Effector CD8-positive, alpha-beta T cell (primary cell): ENCODE measurements around the gene SPRY1.
A peak's percentile ranks its signal among the peaks of the same experiment; 100 is the strongest.

ENCODE experiments used
- DNase-seq: peaks from one replicate; lab custom pipeline; 2025; lab: John Stamatoyannopoulos, UW

Gene SPRY1

DNA sequence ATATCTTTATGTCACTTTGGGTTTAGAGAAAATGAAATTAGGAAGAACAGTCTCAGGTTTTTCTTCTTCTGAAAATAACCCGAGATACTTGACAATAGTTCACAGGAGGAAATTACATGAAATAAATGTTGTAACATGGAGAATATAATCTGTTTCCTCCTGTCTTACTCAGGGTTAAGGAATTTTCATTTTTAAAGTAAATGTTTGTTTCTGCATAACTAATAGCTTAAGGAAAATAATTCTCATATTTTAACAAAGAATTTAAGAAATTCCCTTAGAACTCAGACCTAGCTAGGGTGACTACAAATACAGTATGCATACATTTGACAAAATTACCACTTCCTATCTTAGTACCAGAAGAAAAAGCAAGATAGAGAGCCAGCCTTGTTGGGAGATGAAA, 17.2 kb upstream of the SPRY1 start:
- DNase-seq: no peak

DNA sequence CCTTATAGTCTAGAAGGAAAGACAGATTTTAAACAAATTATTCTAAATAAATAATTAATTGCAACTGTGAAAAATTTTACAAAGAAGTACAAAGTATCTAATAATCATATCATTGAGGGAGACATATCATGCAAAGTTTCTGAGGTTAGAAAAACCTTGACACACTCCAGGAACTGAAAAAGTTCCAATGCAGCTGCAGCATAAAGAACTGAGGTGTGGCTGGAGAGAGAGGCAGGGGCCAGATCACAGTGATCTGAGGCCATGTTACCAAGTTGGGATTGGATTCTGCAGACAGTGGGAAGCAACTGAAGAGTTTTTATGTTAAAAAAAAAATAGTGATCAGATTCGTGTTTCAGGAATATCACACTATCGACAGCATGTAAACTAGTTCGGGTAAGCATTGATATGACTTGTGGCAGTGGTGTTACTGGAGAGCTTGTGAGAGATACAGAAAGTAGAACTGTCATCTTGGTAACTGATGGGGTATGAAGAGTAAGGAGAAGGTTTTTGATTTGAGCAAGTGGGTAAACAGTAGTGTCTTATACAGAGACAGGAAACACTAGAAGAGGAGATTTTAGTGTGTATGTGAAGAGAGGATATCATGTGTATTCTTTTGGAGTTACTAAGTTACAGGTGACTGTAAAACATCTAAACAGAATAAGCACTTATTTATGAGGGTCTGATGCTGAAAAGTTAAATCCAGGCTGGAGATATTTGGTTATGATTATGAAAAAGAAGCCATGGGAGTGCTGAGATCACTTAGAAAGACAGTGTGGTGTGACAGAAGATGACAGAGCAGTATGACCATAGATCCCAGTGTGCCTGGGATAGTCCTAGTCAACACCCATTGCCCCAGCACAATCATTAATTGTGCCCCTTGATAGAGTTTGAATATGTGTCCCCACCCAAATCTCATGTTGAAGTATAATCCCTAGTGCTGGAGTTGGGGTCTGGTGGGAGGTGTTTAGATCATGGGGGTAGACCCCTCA, 15.6 kb upstream of the SPRY1 start:
- no peak for DNase-seq

DNA sequence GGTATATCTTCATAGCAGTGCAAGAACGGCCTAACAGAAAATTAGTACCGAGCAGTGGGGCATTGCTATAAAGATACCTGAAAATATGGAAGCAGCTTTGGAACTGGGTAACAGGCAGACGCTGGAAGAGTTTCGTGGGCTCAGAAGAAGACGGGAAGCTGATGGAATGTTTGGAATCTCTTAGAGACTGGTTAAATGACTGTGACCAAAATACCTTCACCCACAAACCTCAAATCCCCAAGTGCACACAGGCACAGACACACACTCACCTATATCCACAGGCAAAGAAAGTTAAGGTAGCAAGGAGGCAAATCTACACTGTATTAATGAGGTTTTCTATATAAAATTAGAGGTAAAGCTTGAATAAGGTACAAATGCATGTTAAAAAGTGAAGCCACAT, 14.6 kb upstream of the SPRY1 start:
- no peak for DNase-seq

DNA sequence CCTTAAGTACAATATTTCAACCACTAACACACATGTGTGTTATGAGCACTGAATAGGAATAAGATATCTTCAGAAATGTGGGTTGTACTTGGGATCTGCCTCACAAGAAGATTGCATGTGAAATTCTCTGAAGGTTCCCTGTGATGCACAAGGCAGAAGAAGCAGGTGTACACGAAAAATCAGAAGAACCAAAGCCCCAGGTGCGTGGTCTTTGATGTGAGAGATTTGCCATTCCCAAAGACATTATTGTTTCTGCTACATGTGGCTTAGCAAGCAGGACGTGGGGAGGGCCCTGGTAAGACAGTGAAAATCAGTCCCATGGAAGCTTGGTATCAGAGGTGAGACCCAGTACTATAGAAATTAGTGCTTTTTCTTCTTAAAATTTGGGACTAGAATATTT, 13.0 kb upstream of the SPRY1 start:
- no peak for DNase-seq

DNA sequence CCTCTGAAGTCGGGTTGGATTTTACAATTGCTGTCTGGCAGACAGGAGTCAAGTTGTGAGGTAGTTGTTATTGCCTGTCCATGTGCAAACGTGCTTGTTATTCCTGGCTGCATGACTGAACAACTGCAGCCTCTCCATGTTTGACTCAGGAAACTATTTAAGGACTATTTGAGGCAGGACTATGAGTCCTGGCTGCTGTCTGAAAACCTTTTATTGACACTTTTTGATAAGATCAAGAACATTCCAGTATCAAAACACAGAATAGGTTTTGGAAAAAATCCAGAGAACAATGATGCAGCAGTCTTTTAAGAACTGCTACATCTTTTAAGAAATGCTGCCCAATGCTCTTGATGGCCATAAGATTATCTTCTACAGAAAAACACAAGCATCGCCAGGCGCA, 10.0 kb upstream of the SPRY1 start:
- no peak for DNase-seq

DNA sequence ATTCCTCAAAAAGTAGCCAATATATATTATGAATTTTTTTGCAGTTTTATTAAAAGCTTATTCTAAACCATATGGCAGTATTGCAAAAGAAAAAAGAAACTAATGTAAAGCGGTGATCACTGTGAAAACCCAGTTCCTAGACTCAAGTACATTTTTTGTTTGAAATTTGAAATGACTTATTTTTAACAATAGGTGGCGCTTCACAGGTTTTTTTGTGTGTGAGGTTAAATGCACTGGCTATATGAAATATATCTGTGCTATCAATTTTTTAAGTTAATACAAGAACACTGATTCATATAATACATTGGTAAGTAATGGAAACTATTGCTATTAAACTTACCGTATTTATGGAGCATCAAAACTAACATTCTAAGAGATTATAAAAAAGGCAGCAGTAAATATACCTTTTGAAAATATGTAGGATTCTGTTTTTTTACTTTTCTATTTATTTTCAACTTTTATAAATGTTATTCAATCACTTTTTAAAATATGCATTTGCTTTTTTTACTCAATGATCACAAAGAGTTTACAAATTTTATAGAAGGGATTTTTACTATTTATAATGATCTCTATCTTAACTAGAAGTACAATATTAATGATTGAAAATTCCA, 5.6 kb upstream of the SPRY1 start:
- no peak for DNase-seq

DNA sequence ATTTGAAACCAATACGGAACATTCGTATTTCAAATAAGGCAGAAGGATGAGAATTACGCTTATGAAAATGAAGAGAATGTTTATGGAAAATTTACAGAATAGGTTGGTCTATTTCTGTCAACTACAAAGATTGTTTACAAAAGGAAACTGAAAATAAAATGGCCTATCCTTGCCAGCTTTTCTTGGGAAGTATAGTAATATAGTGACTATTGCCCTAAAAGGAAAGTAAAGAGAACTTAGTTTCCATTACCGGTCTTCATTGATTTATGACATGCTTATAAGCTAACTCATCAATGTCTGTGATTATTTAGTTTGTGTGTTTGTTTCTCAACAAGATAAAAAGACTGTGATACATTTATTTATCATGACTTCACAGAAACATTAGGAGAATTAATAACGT, 2.9 kb upstream of the SPRY1 start:
- no peak for DNase-seq

DNA sequence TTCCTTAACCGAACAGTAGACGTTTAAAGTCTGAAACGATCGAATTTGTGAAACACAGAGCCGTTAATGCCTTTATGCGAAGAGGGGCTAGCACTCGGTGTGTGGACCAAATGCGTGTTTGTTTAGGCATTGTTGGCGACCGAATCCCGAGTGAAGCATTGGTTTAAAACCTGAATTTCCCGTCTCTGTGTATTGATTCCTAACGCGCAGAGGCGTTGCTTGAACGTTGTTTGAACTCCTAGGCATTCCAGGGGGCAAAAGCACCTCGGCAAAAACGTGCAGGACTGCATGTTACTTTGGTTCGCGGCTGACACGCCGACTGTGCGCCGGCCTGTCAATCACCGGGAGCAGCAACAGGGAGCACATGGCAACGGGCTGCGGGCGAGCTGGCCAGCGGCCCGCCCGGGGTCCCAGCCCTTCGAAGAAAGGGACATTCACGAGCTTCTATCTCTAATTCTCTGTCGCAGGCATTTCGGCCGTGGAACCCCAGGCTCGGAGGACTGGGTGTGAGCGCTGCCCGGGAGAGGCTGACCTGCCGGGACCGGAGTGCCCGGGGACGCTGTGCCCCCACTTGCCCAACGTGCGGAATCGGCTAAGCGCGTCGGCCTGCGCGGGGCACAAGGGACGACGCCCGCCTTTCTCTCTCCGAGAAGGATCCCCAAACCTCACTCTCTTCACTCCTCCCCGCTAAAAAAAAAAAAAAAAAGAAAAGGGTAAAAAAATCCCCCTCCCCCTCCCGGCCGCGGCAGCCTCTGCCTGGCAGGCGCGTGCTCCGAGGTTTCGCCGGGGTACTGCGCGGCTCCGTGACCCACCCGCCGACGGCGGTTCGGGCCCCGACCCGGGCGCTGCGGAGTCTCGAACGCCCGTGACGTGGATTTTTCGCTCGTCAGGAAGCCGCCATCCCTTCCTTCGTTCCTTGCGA, 810 bp downstream of the SPRY1 start:
- peak; percentile 32 for DNase-seq

DNA sequence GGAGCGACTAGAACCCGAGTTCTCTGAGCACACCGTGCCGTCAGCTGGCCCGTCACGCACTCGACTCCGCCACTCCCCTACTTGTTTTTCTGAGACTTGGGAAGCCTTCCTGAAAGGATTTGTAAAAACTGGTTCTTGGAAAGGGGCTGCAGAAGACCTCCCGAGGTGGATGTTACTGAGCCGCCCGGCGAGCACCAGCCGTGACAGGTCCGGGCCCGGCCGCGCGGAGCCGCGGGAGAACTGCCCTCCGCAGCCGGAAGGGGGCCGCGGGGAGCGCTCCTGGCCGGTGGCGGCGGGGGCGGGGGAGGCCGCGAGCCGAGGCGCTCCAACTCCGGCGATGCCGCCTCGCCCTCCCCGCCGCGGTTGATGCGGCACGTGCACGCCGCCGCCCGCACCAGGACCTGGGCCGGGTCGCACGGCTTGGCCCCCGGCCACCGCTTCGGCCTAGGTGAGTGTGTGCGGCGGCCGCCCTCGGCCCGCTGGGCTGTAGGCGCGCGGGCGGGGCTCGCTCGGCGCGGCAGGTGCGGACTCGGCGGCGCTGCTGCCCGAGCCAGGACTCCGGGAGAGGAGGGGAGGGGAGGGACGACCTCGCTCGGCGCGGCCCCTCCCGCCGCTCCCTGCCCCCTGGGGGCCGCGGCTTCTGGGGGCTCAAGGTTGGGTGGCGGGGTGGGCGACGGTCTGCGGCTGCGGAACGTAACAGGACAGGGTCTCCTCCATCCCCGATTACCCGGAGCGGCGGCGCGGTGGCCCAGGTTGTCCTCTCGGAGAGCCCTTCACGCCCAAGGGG, 1.7 kb downstream of the SPRY1 start:
- DNase-seq: peak; percentile 35

DNA sequence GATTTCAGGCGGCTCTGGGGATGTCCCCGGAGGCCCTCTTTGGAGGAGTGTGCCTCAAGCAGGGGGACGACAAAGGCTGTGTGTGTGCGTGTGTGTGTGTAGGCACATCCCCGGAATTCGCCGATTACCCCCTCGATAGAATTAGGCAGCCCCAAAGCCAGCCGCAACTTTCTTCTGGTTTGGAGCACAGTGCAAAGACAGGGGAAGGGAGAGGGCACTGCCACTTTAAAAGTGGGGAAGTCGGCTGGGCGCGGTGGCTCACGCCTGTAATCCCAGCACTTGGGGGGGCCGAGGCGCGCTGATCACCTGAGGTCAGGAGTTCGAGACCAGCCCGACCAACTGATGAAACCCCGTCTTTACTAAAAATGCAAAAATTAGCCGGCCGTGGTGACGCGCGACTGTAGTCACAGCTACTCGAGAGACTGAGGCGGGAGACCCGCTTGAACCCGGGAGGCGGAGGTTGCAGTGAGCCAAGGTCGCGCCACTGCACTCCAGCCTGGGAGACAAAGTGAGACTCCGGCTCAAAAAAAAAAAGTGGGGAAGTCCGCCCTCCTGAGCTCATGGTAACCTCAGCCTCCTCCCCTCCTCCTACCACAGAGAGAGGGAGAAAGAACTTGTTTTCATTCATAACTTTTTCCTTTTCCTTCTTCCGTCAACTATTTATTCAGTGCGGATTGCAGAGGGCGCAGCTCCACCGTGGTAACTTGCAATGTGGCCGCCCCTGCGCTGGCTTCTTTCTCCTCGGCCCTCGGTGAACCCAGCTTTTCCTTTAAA, 2.4 kb downstream of the SPRY1 start:
- peak; percentile 42 for DNase-seq

DNA sequence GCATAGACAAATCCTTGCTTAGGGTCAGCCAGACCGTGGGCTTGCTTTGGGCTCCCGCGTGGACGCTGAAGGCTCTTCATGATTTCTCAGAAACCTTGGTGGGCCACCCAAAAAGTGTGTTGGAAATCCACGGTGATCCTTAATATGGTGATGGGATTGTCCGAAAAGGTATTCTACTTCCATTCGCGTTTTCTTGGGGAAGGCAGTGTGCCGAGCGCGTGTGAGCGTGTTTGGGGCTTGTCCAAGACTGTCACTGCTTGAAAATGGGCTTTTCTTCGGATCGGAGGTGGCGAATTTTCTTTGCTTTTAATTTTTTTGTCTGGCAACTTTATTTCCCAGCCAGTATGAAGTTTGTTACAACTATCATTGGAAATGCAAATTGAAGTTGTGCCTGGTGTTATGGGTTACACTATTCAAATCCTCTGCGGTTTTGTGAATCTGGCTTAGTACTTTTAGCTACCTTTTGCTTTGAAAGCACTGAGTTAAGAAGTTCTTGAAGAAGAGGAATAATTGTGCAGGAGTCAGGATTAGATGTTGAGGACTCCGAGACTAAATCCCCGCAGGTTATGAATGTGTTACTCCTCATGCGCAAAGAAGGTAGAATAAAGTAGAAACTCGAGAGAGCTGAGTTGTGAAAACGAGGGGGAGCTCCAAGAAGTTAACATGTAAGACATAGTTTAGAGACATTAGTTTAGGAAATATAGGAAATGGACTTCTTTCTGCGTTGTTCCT, 3.2 kb downstream of the SPRY1 start:
- DNase-seq: no peak

DNA sequence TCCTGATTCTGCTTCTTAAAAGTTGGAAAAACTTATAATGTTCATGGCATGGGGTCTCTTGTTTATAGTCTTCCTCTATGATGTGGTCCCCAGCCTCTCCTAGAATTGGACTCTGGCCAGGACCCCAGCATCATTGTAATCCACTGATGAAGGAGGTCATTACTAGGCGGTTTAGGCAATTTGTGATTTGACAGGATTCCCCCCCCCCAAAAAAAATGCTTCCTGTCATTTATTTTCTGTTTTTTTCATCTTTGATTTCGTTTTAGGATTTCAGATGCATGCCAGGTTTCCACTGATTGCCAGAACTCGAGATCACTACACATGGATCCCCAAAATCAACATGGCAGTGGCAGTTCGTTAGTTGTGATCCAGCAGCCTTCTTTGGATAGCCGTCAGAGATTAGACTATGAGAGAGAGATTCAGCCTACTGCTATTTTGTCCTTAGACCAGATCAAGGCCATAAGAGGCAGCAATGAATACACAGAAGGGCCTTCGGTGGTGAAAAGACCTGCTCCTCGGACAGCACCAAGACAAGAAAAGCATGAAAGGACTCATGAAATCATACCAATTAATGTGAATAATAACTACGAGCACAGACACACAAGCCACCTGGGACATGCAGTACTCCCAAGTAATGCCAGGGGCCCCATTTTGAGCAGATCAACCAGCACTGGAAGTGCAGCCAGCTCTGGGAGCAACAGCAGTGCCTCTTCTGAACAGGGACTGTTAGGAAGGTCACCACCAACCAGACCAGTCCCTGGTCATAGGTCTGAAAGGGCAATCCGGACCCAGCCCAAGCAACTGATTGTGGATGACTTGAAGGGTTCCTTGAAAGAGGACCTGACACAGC, 4.9 kb downstream of the SPRY1 start:
- DNase-seq: no peak

DNA sequence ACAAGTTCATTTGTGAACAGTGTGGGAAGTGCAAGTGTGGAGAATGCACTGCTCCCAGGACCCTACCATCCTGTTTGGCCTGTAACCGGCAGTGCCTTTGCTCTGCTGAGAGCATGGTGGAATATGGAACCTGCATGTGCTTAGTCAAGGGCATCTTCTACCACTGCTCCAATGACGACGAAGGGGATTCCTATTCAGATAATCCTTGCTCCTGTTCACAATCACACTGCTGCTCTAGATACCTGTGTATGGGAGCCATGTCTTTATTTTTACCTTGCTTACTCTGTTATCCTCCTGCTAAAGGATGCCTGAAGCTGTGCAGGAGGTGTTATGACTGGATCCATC, 5.5 kb downstream of the SPRY1 start:
- no peak for DNase-seq

DNA sequence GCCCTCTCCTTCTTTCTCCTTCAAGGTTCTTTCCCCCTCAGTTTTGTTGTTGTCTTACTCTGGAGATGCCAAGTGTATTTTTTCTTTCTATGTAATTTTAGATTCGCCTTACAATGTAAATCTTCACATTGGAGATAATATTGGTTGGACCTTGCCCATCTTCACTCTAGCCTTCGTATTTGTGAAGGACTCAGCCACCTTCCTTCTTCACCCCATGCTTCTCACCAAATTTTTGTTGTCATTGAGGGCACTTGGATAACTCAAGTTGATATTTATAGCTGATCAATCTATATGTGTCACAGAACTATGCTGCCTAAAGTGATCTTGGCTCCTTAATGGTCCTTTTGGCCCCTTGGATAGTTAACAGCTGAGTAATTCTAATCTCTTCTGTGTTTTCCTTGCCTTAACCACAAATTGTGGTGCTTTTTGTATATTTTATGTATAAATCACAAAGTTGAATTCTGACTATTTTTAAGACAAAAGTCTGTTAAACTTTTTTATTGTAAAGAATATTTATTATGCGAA, 6.5 kb downstream of the SPRY1 start:
- no peak for DNase-seq

DNA sequence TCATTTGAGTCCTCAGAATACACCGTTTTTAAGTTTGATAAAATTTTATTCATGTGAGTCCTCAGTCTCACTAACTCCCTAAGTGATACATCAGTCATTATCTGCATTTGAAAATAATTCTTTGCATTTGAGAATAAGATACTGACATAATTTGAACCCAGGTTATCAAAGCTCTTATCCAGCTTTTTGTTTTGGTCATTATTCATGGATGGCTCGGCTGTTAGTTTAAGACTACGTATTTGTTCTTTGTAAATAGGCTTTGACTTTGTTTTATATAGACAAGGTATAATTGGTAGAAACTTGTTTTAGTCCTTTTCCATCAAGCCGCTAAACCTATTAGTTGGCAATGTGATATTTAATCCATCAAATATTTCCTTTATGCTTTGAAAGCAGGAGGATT, 7.9 kb downstream of the SPRY1 start:
- no peak for DNase-seq

DNA sequence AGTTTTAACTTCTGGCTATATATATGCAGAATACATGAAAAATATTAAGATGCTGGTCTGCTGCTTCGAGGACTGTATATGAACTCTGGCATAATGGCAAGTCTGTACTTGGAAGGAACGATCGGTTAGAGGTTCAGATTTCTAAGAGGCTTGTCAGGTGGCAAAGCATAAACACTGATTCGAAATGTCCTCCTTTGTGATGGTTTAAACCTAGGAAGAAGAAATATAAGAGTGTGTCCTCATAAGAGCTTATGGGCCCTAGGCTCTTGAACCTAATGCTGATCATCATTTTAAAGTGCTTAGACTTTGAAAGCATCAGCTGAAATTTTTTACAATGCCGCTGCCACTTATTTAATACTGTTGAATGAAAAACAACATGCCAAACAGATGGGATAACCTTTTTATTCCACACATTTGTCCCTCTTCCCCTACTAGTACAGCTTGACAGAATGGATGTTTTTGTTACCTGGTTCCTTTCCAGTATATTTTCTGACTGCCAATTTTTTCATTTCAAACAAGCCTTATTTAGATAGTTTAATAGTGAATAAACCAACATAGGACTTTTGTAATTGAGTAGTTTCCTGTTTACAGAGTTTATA, 8.8 kb downstream of the SPRY1 start:
- DNase-seq: no peak

DNA sequence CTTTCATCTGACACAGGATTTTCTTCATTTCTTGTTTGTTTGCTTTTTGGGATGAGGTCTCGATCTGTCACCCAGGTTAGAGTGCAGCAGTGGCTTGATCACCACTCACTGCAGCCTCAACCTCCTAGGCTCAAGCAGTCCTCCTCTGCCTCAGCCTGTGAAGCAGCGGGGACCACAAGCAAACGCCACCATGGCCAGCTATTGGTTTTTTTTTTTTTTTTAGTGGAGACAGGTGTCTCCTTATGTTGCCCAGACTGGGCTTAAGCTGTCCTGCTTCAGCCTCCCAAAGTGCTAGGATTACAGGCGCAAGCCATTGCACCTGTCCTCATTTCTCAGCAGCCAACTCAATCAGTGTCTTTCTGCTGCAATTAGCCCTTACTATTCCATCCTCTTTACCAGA, 10.3 kb downstream of the SPRY1 start:
- no peak for DNase-seq

DNA sequence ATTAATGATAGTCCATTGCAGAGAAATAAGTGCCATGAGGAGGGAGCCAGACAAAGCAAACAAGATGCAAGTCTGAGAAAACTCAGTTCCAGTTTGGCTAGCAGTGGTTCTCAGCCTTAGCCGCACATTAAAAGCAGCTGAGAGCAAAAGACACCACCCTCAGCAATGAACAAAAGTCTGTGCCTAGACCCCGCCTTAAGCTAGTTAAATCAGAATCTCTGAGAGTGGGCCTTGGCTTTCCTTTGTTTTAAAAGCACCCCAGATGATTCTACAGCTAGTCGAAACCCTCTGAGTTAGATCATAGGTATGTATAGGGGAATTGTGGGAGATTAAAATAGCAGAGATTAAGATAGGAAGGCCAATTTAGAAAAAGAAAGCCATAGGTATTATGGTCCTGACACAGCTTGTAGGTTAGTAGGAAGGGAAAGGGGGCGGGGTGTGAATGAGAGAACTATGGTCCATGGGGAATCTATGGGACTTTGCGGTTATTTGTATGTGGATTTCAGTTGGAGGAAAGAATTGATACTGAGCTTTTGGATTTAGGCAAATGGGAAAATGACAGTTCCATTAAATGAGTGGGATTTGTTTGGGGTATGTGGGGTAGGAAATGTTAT, 12.0 kb downstream of the SPRY1 start:
- DNase-seq: no peak
